Neural progenitor cell (in vitro differentiated cells): ENCODE data around the gene ATG5. TPM values are rescaled to one million over a fixed set of nuclear protein-coding genes. Genes with fewer than 3 reads are reported as not detected.

Source experiments
- DNase-seq: peaks from one replicate; pipeline ENCODE4 v3.0.0-alpha.2; 2016; ENCODE audit warnings: low spot score
- H2AFZ ChIP-seq: fragments of 200-600 bp; sonication (generic); replicated peaks from 2 replicates; pipeline ENCODE4 v1.6.1; 2016; ENCODE audit warnings: antibody characterized with exemption
- H3F3A ChIP-seq: fragments of 200-600 bp; sonication (generic); 2 replicates; pipeline ENCODE4 v1.6.1; 2016; ENCODE audit warnings: antibody characterized with exemption, low read depth
- H3K27ac ChIP-seq: fragments of 200-600 bp; sonication (generic); 2 replicates; pipeline ENCODE4 v1.5.1; 2016; ENCODE audit warnings: mild to moderate bottlenecking
- H3K27me3 ChIP-seq: fragments of 200-600 bp; sonication (generic); 2 replicates; pipeline ENCODE4 v1.6.1; 2016; ENCODE audit warnings: mild to moderate bottlenecking, moderate library complexity
- H3K36me3 ChIP-seq: fragments of 200-600 bp; sonication (generic); 2 replicates; pipeline ENCODE4 v1.5.1; 2016
- H3K4me1 ChIP-seq: fragments of 200-600 bp; sonication (generic); 2 replicates; pipeline ENCODE4 v1.6.1; 2016; ENCODE audit warnings: mixed run types
- H3K4me2 ChIP-seq: fragments of 200-600 bp; sonication (generic); 2 replicates; pipeline ENCODE4 v1.6.1; 2016
- H3K4me3 ChIP-seq: fragments of 200-600 bp; sonication (generic); 2 replicates; pipeline ENCODE4 v1.5.1; 2016
- H3K79me2 ChIP-seq: fragments of 200-600 bp; sonication (generic); 2 replicates; pipeline ENCODE4 v1.6.1; 2016; ENCODE audit warnings: low read depth
- H3K9ac ChIP-seq: fragments of 200-600 bp; sonication (generic); 2 replicates; pipeline ENCODE4 v1.6.1; 2016
- H3K9me3 ChIP-seq: fragments of 200-600 bp; sonication (generic); 2 replicates; pipeline ENCODE4 v1.5.1; 2016; ENCODE audit warnings: low read depth
- H4K20me1 ChIP-seq: fragments of 200-600 bp; sonication (generic); 2 replicates; pipeline ENCODE4 v1.6.1; 2016; ENCODE audit warnings: low read depth
- H3K27ac Mint-ChIP-seq: 3 replicates; pipeline ENCODE4 v1.8.0; 2021; ENCODE audit warnings: mixed read lengths
- H3K27me3 Mint-ChIP-seq: 2 replicates; pipeline ENCODE4 v1.8.0; 2022; ENCODE audit warnings: low read depth, mild to moderate bottlenecking, inconsistent platforms, moderate library complexity, mixed read lengths; ENCODE audit not compliant: insufficient read depth
- H3K36me3 Mint-ChIP-seq: 3 replicates; pipeline ENCODE4 v1.8.0; 2021; ENCODE audit warnings: mixed read lengths
- H3K4me1 Mint-ChIP-seq: 3 replicates; pipeline ENCODE4 v1.8.0; 2021; ENCODE audit warnings: mixed read lengths
- H3K4me3 Mint-ChIP-seq: 3 replicates; pipeline ENCODE4 v1.8.0; 2021; ENCODE audit warnings: mild to moderate bottlenecking, moderate library complexity, mixed read lengths
- H3K9me3 Mint-ChIP-seq: 3 replicates; pipeline ENCODE4 v1.8.0; 2020; ENCODE audit warnings: mixed read lengths
- EZH2 ChIP-seq: fragments of 200-600 bp; sonication (generic); IDR thresholded peaks from 2 replicates; pipeline ENCODE4 v1.6.1; 2017; ENCODE audit warnings: antibody characterized with exemption, mild to moderate bottlenecking, moderate library complexity
- EZH2phosphoT487 ChIP-seq: fragments of 200-600 bp; sonication (generic); IDR thresholded peaks from 2 replicates; pipeline ENCODE4 v1.6.1; 2017; ENCODE audit warnings: antibody characterized with exemption
- small RNA-seq: library from RNA; depleted of rRNA; stranded (forward); fragments of <200 nt; gene quantifications from one replicate; pipeline ENCODE3, GENCODE V24; 2015
- total RNA-seq: library from RNA; depleted of rRNA; stranded (reverse); fragments of >200 nt; gene quantifications from 2 replicates; pipeline ENCODE4 v1.2.3, GENCODE V29; 2015; ENCODE audit warnings: low replicate concordance
- TF ChIP-seq, protein P1 (sequence below): fragments of 200-600 bp; sonication (generic); IDR thresholded peaks from 2 replicates; pipeline ENCODE4 v1.5.1; 2017; ENCODE audit warnings: antibody characterized with exemption, mild to moderate bottlenecking

Gene ATG5
- total RNA-seq, 1 donor from 2014 or later, result 45.0 TPM

DNA sequence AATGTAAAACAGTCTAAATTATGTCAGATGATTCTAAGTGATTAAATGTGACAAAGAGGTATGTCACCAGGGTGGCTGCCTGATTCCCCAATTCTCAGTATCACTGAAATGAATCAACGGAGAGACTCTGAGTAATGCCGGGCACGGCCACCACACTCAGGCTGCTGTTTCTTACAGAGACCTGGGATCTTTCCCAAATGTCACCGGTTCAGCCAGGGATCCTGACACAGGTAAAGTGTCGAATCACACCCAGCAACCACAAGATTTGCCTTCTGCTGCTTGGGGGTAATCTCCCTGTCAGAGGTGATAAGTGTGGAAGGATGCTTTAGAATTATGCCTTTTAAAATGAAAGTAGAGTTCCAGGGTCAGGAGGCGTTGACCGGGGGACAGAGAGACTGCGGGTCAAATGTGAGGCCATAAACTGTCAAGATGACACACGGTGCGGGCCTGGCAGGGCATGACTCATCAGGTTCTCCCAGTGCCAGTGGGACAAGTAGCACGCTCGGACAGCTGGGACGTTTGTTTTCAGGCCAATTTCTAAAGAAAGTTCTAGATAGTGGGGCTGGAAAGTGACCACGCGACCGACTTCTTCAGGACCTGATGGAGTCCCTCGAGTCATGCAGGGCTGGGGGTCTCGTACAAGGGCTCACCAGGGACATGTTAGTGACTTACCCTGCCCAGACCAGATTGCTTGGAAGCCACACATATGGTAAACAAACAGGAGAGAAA is 190.5 kb downstream of the ATG5 start:
- Mint-ChIP-seq H3K4me3 (no peak overlapping the region), H3K27ac (no peak overlapping the region), H3K9me3 (no peaks in the 10 kb centered on the region), H3K27me3 (peaks cover 2% of the 10 kb centered on the region), H3K4me1 (no peaks in the 10 kb centered on the region), H3K36me3 (no peaks in the 10 kb centered on the region)
- Histone ChIP-seq H2AFZ (no peak overlapping the region), H3K4me3 (no peak overlapping the region), H3K27ac (no peak overlapping the region), H3K27me3 (no peaks in the 10 kb centered on the region), H3K36me3 (no peaks in the 10 kb centered on the region), H3F3A (no peaks in the 10 kb centered on the region), H3K9me3 (no peaks in the 10 kb centered on the region), H4K20me1 (no peaks in the 10 kb centered on the region), H3K9ac (no peak overlapping the region), H3K79me2 (no peaks in the 10 kb centered on the region), H3K4me1 (no peaks in the 10 kb centered on the region), H3K4me2 (no peak overlapping the region)
- TF ChIP-seq, protein P1, sequence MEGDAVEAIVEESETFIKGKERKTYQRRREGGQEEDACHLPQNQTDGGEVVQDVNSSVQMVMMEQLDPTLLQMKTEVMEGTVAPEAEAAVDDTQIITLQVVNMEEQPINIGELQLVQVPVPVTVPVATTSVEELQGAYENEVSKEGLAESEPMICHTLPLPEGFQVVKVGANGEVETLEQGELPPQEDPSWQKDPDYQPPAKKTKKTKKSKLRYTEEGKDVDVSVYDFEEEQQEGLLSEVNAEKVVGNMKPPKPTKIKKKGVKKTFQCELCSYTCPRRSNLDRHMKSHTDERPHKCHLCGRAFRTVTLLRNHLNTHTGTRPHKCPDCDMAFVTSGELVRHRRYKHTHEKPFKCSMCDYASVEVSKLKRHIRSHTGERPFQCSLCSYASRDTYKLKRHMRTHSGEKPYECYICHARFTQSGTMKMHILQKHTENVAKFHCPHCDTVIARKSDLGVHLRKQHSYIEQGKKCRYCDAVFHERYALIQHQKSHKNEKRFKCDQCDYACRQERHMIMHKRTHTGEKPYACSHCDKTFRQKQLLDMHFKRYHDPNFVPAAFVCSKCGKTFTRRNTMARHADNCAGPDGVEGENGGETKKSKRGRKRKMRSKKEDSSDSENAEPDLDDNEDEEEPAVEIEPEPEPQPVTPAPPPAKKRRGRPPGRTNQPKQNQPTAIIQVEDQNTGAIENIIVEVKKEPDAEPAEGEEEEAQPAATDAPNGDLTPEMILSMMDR, result no peak
- TF ChIP-seq EZH2phosphoT487 (no peak), EZH2 (no peak)
- no peak for DNase-seq

Small RNAs within 50 kb of the gene (small RNA-seq; reads per million reads assigned to genes)
- not detected for gene RF00015
- not detected for gene RN7SL47P
- gene RNU6-344P, result not detected

Other genes starting within 250 kb of the ATG5 start
- gene PRDM1, start 239.4 kb downstream of the ATG5 start, total RNA-seq, result 0.37 and 0.43 TPM in 2 replicates
- 0.06 and 0.40 TPM in 2 replicates for gene CRYBG1, start 35.0 kb upstream of the ATG5 start, total RNA-seq